Gastrocnemius medialis (tissue), 4 donors: ENCODE data around the gene CELSR1. TPM values are rescaled to one million over a fixed set of nuclear protein-coding genes. Genes with fewer than 3 reads are reported as not detected.

Source experiments
- ATAC-seq, 2 donors: fragments of 150-250 bp; one replicate each; pipeline ENCODE4 v1.9.1; 2016
- DNase-seq, 2 donors: peaks; one replicate each; pipeline ENCODE4 v3.0.0-alpha.2; 2019
- H3K27ac ChIP-seq, 4 donors: fragments of 200-600 bp; sonication (generic); 1 replicate in 1 of 4; 2 replicates in 3 of 4; pipeline ENCODE4 v1.5.1; 2016 to 2018; ENCODE audit warnings: mild to moderate bottlenecking in 2 of 4, moderate library complexity in 1 of 4
- H3K27me3 ChIP-seq, 3 donors: fragments of 200-600 bp; sonication (generic) in 2 of 3; 1 replicate in 1 of 3; 2 replicates in 2 of 3; pipeline versions ENCODE4 v1.5.1 to v1.6.0; 2016 to 2019; ENCODE audit warnings: mild to moderate bottlenecking in 1 of 3, moderate library complexity in 1 of 3
- H3K36me3 ChIP-seq, 2 donors: fragments of 200-600 bp; sonication (generic) in 1 of 2; one replicate each; pipeline ENCODE4 v1.5.1; 2017 to 2018
- H3K4me1 ChIP-seq, 2 donors: fragments of 200-600 bp; sonication (generic) in 1 of 2; one replicate each; pipeline ENCODE4 v1.5.1; 2016 to 2017; ENCODE audit warnings: mild to moderate bottlenecking in 2 of 2
- H3K4me3 ChIP-seq, 4 donors: fragments of 200-600 bp; sonication (generic) in 3 of 4; 1 replicate in 1 of 4; 2 replicates in 3 of 4; pipeline ENCODE4 v1.5.1; 2016 to 2019; ENCODE audit warnings: mild to moderate bottlenecking in 2 of 4
- H3K9me3 ChIP-seq, 3 donors: fragments of 200-600 bp; sonication (generic) in 2 of 3; 1 replicate in 1 of 3; 2 replicates in 2 of 3; pipeline ENCODE4 v1.5.1; 2016 to 2019
- CTCF ChIP-seq, 5 experiments: fragments of 450-650 bp in 3 of 5; fragments of 200-600 bp in 2 of 5; sonication (generic) in 2 of 5; IDR thresholded peaks in 4 of 5; conservative IDR thresholded peaks in 1 of 5; 1 replicate in 4 of 5; 2 replicates in 1 of 5; pipeline ENCODE4 v1.5.1; 2016 to 2019; ENCODE audit warnings: antibody characterized with exemption in 5 of 5, mild to moderate bottlenecking in 3 of 5, moderate library complexity in 3 of 5
- POLR2A ChIP-seq, 2 donors: fragments of 450-650 bp; IDR thresholded peaks; one replicate each; pipeline ENCODE4 v1.6.1; 2017; ENCODE audit warnings: antibody characterized with exemption in 2 of 2, mild to moderate bottlenecking in 2 of 2, moderate library complexity in 2 of 2
- in situ Hi-C, 4 donors: fragments of 200-750 bp; cut with MboI; loops; one replicate each; pipeline versions ENCODE4 v1.15.0 to v1.8.0; 2017; ENCODE audit warnings: low sequenced_read_pairs in 4 of 4
- intact Hi-C: fragments of 100-400 bp; cut with DNase I; formaldehyde crosslinking; loops from one replicate; pipeline ENCODE4 v1.15.1; 2023; ENCODE audit warnings: low total_unique reads
- total RNA-seq, 4 donors: library from RNA; depleted of rRNA; stranded (reverse); fragments of >200 nt; gene quantifications; one replicate each; pipeline versions ENCODE4 v1.1.0 to v1.2.3, GENCODE V29; 2016

The CELSR1 gene
- total RNA-seq, 4 donors from 2014 or later, result 0.10 to 1.5 (median 0.87) TPM

GRCh38 chr22:46449116-46449691 is 88.2 kb downstream of the CELSR1 start:
- no peaks in the 10 kb centered on the region for H3K36me3 ChIP-seq
- H3K27me3 ChIP-seq, result peaks cover 5 to 27% (median 23%) of the 10 kb centered on the region in 3 donors
- H3K9me3 ChIP-seq, result no peaks in the 10 kb centered on the region
- no peak overlapping the region for H3K4me3 ChIP-seq
- no peak overlapping the region for H3K27ac ChIP-seq
- intact Hi-C loops (no loop called here), in situ Hi-C loops (no loop called here)
- TF ChIP-seq CTCF (IDR thresholded peaks at IDR 0.05 in 4 of 5, conservative IDR thresholded peaks at IDR 0.05 in 1 of 5) (no peak), POLR2A (IDR thresholded peaks at IDR 0.05) (no peak)
- DNase-seq, result no peak
- ATAC-seq, result no peak
- H3K4me1 ChIP-seq, result no peaks in the 10 kb centered on the region

DNA sequence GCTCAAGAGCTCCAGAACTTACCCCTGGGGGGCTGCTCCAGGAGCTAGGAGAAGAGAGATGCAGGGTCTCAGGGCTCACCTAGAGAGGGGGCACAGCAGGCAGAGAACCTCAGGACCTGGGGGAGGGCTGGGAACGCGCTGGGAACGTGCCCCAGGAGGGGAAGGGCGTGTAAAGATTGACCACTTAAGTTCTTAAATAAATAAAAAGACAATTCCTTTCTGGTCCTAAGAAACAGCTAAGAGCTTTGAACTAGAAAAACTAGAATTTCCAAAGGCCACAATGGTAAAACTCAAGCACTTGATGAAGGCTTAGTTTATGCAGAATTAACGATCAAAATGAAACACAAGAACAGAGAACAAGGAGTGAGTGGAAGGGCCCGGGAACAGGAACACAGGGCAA is 89.1 kb downstream of the CELSR1 start:
- no peak overlapping the region for H3K27ac ChIP-seq
- ATAC-seq, result no peak
- TF ChIP-seq POLR2A (IDR thresholded peaks at IDR 0.05), result no peak
- no peak for TF ChIP-seq CTCF (IDR thresholded peaks at IDR 0.05 in 4 of 5, conservative IDR thresholded peaks at IDR 0.05 in 1 of 5)
- in situ Hi-C loops (no loop called here), intact Hi-C loops (no loop called here)
- peaks cover 5 to 26% (median 22%) of the 10 kb centered on the region in 3 donors for H3K27me3 ChIP-seq
- H3K4me1 ChIP-seq, result no peaks in the 10 kb centered on the region
- H3K9me3 ChIP-seq, result no peaks in the 10 kb centered on the region
- H3K36me3 ChIP-seq, result no peaks in the 10 kb centered on the region
- no peak for DNase-seq
- no peak overlapping the region for H3K4me3 ChIP-seq

DNA sequence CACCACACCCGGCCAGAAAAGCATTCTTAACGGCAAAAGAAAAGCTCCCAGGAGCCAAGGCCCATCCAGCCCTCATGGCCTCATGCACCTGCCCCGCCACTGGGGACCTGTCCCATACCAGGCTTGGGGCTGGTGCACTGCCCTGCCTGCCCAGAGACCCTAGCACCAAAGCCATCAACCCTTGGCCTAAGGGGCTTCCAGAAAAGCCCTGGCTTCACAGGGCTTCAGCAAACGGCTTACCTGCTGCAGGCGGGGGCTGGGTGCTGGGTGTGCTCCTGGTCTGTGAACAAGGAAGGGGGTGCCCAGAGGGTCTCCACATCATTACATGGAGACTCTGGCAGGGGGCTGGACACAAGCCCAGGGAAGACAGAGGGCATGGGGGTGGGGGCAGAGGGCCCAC is 89.5 kb downstream of the CELSR1 start:
- peaks cover 5 to 21% (median 18%) of the 10 kb centered on the region in 3 donors for H3K27me3 ChIP-seq
- H3K27ac ChIP-seq, result no peak overlapping the region
- ATAC-seq, result no peak
- intact Hi-C loops (no loop called here), in situ Hi-C loops (no loop called here)
- no peaks in the 10 kb centered on the region for H3K36me3 ChIP-seq
- no peaks in the 10 kb centered on the region for H3K9me3 ChIP-seq
- TF ChIP-seq POLR2A (IDR thresholded peaks at IDR 0.05), result no peak
- TF ChIP-seq CTCF (IDR thresholded peaks at IDR 0.05 in 4 of 5, conservative IDR thresholded peaks at IDR 0.05 in 1 of 5), result no peak
- no peaks in the 10 kb centered on the region for H3K4me1 ChIP-seq
- DNase-seq, result no peak
- no peak overlapping the region for H3K4me3 ChIP-seq

GRCh38 chr22:46446799-46447198 is 90.6 kb downstream of the CELSR1 start:
- no peak for TF ChIP-seq POLR2A (IDR thresholded peaks at IDR 0.05)
- TF ChIP-seq CTCF (IDR thresholded peaks at IDR 0.05 in 4 of 5, conservative IDR thresholded peaks at IDR 0.05 in 1 of 5), result no peak
- in situ Hi-C loops (no loop called here), intact Hi-C loops (no loop called here)
- H3K27me3 ChIP-seq, result peaks cover 2 to 15% (median 10%) of the 10 kb centered on the region in 3 donors
- H3K4me1 ChIP-seq, result no peaks in the 10 kb centered on the region
- no peak for ATAC-seq
- no peak overlapping the region for H3K4me3 ChIP-seq
- H3K27ac ChIP-seq, result no peak overlapping the region
- DNase-seq, result no peak
- H3K36me3 ChIP-seq, result no peaks in the 10 kb centered on the region
- H3K9me3 ChIP-seq, result no peaks in the 10 kb centered on the region
